Renal cortical epithelial cell (primary cell): ENCODE data around the gene NRTN. TPM values are rescaled to one million over a fixed set of nuclear protein-coding genes. Genes with fewer than 3 reads are reported as not detected.
"Not testable (repeated sequence)": the region's sequence is repeated elsewhere in the genome, so short reads cannot be mapped to it uniquely, and the experiment has no call there.

Experiments used
- DNase-seq: peaks from one replicate; pipeline ENCODE4 v3.0.0-alpha.2; 2011; ENCODE audit warnings: low read depth
- total RNA-seq: library from RNA; depleted of rRNA; stranded (reverse); fragments of >200 nt; gene quantifications from 2 replicates; pipeline ENCODE4 v1.2.3, GENCODE V29; 2014

The NRTN gene, protein sequence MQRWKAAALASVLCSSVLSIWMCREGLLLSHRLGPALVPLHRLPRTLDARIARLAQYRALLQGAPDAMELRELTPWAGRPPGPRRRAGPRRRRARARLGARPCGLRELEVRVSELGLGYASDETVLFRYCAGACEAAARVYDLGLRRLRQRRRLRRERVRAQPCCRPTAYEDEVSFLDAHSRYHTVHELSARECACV
- total RNA-seq, result 0.17 and 0.20 TPM in 2 replicates

DNA sequence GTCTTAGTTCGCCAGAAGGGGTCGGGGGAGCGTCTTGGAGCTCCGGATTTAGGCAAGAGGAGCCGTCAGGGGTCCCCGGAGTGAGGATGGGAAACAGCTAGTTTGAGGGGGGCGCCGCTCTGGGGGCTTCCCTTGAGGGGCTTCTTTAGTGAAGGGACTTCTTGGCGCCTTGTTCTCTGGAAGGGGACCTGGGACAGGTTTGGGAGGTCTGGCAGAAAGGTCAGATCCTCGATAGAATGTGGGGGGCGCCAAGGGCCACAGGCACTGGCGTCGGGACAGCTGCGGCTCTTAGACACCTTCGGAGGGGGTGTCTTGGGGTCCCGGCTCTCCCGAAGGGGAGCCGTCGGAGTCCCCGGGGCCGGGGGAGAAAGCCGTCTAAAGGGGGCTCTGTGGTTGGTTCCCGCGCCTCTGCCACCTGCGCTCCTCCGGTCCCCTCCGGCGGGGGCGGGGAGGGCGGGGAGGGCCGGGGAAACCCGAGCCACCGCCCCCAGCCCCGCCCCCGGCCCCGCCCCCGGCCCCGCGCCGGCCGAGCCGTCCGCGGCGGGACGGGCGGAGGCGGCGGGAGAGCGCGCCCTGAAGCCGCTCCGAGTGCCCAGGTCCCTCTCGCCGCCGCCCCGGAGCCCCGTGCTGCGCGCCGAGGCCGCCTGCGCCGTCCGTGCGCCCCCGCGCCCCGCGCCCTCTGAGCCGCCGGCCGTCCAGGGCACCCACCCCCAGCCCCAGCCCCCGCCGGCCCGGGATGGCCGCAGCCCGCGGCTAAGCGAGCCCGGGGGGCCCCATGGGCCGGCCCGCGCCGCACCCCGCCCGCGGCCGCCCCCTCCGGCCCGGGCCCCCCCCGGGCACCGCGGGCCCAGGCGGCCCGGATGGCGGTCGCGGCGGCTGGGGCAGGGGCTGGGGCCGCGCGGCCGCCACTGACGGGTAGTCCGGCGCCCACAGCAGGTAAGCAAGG lies at the start of gene NRTN:
Gene NRTN (plus strand): TSS at position 552 of the 946 bp plus-strand sequence. CDS start 19,099 bp downstream, outside the sequence.
- no peak for DNase-seq

DNA sequence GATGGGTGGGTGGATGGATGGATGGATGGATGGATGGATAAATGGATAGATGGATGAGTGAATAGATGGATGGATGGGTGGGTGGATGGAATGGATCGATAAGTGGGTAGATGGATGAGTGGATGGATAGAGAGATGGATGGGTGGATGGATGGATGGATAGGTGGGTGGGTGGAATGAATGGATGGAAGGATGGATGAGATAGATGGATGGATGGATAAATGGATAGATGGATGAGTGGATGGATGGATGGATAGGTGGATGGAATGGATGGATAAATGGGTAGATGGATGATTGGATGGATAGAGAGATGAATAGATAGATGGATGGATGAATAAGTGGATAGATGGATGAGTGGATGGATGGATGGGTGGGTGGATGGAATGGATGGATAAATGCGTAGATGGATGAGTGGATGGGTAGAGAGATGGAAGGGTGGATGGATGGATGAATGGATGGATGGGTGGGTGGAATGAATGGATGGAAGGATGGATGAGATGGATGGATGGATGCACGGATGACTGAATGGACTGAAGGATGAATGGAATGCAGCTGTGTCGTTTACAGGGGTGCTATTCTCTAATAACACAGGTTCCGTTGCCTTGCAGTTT lies 42.2 kb upstream of the NRTN start:
- no peak for DNase-seq

DNA sequence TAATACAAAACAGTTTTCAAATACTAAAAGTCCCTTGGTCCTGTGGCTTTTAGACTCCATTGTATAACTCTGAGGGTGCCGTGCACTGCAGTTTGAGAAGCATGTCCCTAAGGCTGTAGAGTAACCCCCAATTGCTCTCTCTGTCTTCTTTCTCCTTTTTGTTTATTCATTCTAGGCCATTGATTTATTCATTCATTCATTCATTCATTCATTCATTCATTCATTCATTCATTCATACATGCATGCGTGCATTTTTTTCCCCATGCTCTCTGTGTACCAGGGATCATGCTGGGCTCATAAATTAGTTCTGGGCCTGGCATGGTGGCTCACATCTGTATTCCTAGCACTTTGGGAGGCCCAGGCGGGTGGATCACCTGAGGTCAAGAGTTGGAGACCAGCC lies 39.6 kb upstream of the NRTN start:
- no peak for DNase-seq

DNA sequence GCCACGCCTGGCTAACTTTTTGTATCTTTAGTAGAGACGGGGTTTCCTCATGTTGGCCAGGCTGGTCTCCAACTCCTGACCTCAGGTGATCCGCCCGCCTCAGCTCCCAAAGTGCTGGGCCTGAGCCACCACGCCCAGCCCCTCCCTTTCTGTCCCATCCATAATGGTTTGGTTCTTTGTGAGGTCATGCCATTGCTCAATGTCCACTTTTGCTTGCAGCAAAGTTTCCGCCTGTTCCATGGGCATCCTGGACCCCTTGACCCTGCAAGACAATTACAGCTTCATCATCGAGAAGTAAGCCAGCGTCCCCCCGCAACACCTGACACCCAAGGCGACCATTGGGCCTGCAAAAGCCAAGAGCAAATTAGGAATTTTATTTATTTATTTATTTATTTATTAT lies 36.9 kb upstream of the NRTN start:
- DNase-seq, result no peak

DNA sequence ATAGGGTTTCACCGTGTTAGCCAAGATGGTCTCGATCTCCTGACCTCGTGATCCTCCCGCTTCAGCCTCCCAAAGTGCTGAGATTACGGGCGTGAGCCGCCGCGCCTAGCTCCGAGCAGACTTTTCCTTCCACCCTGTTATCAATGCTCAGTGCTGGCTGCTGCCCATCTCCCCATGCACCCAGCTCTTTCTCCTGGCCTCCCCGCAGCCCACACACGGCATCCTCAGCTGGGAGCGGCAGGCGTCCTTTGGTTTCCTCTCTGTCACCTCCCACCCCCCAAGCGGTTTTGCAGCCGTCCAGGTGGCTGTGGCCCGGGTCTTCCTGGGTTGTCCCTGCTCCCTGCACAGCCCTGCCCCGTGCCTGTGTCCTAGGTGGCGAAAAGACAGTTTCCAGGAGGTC lies 32.5 kb upstream of the NRTN start:
- DNase-seq, result no peak

DNA sequence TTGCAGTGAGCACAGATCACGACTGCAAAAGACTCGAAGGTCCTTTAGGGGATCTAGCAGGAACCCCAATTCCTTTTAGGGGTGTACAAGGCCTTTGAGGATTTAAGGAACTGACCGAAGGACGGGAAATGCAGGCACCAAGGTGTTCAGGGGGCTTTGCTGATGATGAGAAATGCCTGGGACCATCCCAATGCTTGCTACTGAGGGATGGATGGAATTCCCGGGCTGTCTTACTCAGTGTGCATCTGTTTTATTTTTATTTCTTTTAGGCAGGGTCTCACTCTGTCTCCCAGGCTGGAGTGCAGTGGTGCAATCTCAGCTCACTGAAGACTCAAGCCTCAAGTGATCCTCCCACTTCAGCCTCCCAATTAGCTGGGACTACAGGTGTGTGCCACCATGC lies 31.6 kb upstream of the NRTN start:
- no peak for DNase-seq

DNA sequence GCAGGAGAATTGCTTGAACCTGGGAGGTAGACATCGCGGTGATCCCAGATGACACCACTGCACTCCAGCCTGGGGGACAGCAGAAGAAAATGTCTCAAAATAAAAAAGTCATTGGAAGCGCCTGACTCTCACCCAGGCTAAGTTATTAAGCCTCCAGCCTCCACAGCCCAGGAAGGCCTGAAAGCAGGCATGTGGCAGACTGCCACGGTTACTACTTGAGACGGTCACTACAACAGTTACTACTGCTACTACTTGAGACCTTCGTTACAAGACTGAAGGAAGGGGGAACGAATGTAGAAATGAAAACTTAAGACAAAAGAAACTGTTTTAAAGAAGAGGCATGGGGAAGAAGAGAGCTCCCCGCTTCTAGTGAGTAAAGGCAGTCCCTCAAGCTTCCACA lies 29.9 kb upstream of the NRTN start:
- DNase-seq, result no peak

DNA sequence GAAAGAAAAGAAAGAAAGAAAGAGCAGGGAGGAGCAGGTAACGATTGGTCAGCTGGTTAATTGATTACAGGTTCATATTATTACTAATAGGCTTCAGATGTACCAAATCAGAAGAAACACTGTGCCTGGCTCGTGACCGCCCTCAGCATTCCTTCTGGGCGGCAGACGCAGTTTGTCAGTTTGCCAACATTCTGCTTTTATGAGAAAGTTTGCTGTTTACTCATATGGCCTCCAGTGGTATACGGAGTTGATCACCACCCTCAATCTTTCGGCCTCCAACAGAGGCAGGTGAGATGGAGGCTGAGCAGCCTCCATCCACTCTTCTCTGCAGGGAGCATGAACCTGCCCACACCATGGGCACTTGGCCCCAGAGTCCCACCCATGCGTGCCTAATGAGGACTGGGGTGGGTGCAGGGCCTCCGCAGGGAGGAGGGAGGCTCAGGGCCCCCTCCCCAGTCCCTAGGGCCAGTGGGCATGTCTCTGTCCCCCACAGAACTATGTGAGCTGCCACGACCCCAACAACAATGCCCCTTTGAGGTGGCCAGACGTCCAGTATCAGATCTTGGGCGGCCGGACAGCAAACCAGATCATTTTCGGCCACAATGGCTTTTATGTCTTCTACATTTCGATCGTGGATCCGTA lies 29.1 kb upstream of the NRTN start:
- DNase-seq, result no peak

DNA sequence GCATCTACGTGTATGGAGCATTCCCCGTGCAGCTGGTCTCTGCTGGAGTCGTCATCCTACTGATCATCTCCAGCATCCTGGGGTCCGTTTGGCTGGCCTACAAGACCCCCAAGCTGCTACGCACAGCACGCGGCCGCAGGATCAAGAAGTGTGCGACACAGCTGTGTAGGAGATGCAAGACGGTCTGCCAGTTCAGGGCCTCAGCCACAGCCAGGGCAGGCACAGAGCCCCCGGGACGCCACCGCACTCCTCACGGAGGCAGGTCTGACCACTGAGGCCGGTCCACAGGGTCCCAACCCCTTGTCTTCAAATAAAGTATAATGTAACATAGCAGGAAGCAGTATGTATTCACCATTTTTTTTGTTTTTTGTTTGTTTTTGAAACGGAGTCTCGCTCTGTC lies 26.5 kb upstream of the NRTN start:
- DNase-seq, result no peak

DNA sequence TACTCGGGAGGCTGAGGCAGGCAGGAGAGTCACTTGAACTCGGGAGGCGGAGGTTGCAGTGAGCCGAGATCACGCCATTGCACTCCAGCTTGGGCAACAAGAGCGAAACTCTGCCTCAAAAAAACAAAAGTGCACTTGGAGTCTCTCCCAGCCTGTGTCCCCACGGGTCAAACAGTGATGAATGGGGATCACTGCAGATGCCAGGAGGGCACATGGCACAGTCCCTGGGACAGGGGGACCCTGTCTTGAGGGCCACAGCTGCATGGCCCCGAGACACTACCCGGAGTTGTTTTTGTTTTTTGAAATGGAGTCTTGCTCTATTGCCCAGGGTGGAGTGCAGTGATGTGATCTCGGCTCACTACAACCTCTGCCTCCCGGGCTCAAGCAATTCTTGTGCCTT lies 24.0 kb upstream of the NRTN start:
- DNase-seq, result not testable (repeated sequence)

DNA sequence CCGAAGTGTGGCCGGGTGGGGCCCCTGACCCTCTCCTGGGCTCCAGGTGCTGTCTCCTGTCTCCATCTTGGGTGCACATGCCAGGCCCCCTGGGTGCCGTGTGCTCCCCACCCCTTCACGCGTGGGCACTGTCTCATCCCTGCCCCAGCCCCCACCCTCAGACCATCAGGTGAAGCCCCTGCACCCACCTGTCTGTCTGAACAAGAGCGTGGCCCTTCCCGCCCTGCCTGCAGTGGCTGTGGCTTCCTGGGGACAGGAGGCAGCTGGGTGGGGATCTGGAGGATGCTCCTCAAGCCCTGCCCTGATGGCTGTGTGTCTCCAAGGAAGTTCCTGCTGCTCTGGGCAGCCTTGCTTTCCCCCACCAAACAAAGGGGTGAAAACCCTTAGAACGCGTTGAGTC lies 22.5 kb upstream of the NRTN start:
- DNase-seq, result no peak

DNA sequence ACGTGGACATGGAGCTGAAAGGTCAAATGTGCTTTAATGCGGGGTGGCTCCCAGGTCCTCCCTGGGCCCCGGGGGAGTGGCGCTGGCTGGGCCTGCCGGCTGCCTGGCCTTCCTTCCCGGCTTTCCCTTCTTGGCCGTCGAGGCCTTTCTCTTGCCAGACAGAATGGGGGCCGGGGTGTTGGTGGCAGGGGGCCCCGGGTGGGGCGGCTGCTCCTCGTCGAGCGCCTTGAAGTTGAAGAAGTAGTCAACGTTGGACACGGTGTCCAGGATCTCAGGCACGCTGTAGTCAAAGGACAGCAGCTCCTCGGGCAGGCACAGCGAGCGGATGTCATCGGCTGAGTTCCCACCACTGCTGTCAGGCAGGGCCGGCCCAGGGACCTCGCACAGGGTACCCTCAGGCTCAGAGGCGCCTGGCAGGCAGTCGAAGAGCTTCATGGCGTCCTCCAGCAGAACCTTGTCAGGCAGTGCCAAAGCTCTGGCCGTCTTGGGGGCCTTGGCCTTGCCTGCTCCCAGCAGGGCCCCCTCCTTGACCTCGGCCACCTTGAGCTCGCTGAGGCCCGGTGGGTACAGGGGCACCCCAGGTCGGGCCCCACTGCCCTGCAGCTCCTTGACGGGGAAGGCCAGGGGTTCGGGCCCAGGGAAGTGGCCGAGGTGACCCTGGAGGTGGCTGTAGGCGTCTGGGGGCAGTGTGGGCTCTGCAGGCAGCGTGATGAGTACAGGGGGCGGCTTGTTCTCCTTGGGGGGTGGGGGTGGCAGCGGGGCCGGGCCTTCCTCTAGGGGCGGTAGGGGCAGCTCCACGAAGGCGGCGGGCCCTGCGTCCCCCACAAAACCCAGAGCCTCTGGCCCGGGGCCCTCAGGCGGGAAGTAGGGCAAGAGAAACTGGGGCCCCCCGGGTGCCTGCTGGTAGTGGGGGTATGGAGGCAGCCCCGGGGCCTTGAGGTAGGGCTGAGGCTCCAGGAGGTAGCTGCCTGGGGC lies 21.6 kb upstream of the NRTN start:
- no peak for DNase-seq

DNA sequence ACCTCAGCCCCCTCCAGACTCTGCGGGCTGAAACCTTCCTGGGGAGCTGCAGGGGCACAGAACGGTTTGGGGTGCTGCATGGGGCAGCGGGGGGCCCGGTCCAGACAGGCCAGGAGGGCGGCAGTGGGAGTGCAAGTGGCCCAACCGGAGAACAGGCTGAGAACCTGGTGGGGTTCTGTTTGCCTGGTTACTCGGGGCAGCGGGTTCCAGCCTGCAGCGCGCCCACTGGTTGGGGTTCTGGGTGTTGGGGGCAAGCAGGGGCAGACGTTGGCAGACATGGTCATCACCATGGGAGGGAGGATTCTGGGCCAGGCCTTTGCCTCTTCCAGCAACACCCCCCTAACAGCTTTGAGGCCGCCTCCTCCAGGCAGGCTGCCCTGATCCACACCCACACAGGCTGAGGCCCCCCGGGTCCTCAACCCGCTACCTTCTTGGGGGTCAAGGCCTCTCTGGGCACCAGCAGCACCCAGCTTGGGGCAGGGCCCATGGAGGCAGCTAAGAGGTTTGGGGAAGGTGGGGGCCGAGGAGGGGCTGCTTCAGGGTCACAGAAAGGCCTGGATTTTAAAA lies 20.2 kb upstream of the NRTN start, which contains the start of gene PRR22:
Gene PRR22 (minus strand): TSS at position 166 of the 567 bp plus-strand sequence. CDS start 86 bp downstream, at position 80.
- no peak for DNase-seq

DNA sequence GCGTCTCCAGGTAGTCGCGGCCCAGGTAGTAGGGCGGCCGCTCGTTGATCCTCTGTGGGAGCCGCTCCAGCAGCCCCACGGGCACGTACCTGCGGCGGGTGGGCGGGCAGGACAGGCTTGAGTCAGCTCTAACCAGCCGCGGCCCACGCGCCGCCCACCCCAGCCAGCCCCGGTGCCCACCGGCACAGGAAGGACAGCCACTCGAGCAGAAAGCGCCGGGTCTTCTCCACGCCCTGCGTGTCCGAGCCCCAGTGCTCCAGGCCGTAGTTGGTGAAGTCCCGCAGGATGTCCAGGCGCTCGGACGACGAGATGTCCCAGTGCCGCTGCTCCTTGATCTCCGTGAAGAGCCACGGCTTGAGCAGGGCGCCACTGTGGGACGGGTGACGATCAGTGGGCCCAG lies 19.4 kb upstream of the NRTN start:
- no peak for DNase-seq

DNA sequence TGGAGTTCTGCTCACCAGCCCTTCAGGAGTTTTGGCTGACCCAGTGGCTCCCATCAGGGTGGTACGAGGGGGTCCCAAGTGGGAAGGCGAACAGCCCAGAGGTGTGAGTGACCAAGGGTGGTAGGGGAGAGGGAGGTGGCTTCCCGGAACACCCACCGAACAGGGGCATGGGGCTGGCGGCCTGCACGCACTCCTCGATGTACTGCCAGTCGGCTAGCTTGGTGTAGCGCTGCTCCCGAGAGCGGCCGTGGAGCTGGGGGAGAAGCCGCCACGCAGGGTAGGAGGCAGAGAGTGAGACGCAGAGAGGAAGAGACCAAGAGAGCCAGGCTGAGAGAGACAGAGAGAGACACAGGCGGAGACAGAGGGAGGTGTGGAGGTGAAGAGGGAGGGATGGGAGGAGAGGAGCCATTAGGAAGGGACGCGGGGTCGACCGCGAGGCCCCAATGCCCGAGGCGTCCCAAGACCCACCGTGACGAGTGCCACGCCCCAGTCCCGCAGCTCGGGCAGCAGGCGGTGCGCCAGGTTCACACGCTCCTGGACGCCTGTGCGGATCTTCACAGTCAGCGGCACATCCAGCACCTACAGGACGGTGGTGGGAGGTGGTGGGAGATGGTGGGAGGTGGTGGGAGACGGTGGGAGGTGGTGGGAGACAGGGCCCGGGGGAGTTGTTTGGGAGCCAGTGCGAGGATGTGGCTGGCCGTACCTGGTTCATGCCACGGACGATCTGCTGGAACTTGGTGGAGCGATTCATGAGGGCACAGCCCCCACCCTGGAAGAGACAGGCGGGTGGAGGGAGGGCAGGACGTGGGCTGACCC lies 18.1 kb upstream of the NRTN start:
- no peak for DNase-seq

DNA sequence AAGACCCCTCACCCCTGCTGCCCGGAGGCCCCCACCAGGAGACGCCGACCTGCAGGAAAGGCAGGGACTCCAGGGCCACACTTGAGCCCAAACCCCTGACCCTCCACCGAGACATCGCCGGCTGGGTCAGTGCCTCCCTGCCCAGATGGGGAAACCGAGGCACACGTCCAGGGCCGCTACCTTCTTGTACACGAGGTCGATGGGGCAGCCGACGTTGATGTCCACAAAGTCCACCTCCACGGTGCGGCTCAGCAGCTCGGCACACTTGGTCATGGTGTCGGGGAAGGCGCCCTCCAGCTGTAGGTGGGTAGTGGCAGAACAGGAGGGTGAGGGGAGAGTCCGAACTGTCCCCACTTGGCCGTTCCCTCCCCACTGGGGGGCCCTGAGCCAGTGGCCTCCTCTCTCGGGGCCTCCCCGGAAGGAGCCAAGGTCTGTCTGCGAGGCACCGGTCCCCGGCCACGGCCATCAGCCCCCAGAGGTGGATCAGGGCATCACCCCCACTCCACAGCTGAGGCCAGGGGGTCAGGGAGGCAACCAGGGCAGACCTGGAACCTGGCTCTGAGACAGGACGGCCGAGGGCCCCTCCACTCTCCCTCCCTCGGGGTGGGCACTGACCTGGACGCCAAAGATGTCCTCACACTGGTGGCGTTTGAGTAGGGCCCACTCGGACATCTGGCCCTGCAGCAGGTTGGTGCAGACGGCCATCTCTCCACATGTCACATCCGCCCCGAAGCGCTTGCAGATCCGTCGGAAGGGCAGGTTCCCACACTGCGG lies 17.3 kb upstream of the NRTN start:
- no peak for DNase-seq

DNA sequence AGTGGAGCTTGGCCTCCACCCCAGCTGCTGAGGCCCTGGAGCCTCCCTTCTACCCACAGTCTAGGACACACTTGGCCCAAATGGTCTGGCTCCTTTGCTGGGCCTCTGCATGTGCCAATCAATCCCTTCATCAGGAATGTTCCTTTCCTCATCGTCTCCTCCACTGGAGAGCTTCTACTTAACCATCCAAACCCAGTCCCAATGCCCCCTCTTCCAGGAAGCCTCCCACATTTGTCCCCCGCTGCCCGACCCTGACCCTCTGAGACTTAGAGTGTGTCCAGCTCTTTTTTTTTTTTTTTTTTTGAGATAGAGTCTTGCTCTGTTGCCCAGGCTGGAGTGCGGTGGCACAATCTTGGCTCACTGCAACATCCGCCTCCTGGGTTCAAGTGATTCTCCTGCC lies 16.4 kb upstream of the NRTN start:
- no peak for DNase-seq

DNA sequence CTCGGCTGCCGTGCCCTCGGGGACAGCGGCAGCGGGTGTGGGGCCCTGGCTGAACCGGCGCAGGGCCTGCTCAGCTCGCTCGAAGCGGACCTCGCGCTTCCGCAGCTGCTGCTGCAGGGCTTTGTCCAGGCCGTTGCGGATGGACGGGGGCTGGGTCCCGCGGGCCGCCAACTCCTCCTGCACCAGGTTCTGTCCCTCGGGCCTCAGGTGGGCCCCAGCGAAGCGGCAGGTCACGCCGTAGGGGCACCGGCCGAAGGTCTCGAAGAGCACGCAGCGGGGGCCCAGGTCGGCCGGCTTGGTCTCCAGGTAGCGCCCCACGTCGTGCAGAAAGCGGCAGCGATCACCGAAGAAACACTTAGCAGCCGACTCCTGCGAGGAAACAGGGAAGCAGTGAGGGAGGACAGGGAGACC lies 15.5 kb upstream of the NRTN start:
- no peak for DNase-seq
